Psoas muscle (tissue), 8 donors: ENCODE data around the gene DCX. TPM values are rescaled to one million over a fixed set of nuclear protein-coding genes. Genes with fewer than 3 reads are reported as not detected.

ENCODE experiments used
- ATAC-seq, 4 donors: fragments of 200-7000 bp; cut with Tn5 transposase; one replicate each; pipeline ENCODE4 v1.9.1; 2020; ENCODE audit warnings: moderate library complexity in 3 of 4, mild to moderate bottlenecking in 2 of 4
- DNase-seq, 2 donors: peaks; one replicate each; pipeline ENCODE4 v3.0.0-alpha.2; 2020
- H3K27ac ChIP-seq: fragments of 200-600 bp; one replicate; pipeline ENCODE4 v1.8.0; 2022
- H3K27me3 ChIP-seq, 3 donors: fragments of 200-600 bp in 1 of 3; one replicate each; pipeline versions ENCODE4 v1.6.1 to v1.8.0; 2013 to 2022; ENCODE audit warnings: low read length in 2 of 3, mild to moderate bottlenecking in 2 of 3, moderate library complexity in 1 of 3; ENCODE audit not compliant: insufficient read depth in 3 of 3
- H3K36me3 ChIP-seq, 2 donors: fragments of 200-600 bp in 1 of 2; one replicate each; pipeline versions ENCODE4 v1.6.1 to v1.8.0; 2013 to 2022; ENCODE audit warnings: low read depth in 1 of 2, mild to moderate bottlenecking in 1 of 2, moderate library complexity in 1 of 2; ENCODE audit not compliant: insufficient read depth in 1 of 2
- H3K4me1 ChIP-seq: fragments of 200-600 bp; one replicate; pipeline ENCODE4 v1.8.0; 2022
- H3K4me3 ChIP-seq: fragments of 200-600 bp; one replicate; pipeline ENCODE4 v1.8.0; 2022; ENCODE audit warnings: mild to moderate bottlenecking
- H3K9me3 ChIP-seq: fragments of 200-600 bp; one replicate; pipeline ENCODE4 v1.8.0; 2022
- WGBS, 3 donors: extraction: QIAGEN DNeasy Blood & Tissue Kit; methylation state at CpG; one replicate each; pipeline versions ENCODE4 v1.1.6 to v1.1.7; 2013; 5-methylcytosine and 5-hydroxymethylcytosine counted together
- intact Hi-C, 2 donors: fragments of 100-400 bp; cut with DNase I; formaldehyde crosslinking; loops; one replicate each; pipeline versions ENCODE4 v1.11.0 to v1.14.2; 2022
- polyA plus RNA-seq, 3 donors: library from polyadenylated mRNA; stranded (reverse); fragments of 200-250 nt; gene quantifications; one replicate each; pipeline ENCODE4 v1.2.3, GENCODE V29; 2013
- total RNA-seq, 4 donors: library from RNA; stranded (reverse); fragmentation: NEBNext Ultra II Directional in 2 of 4; extraction: Animal tissue kit (Norgen Biotek cat#: 25700) in 2 of 4; gene quantifications; one replicate each; pipeline versions ENCODE4 v1.2.1 to v1.2.4, GENCODE V29; 2021 to 2023
- TF ChIP-seq, protein P1 (sequence below): fragments of 200-600 bp; IDR thresholded peaks from one replicate; pipeline ENCODE4 v1.8.0; 2022; ENCODE audit warnings: antibody characterized with exemption
- donor health status: healthy with polysubstance abuse.
- donor health status: DM: no; HTN: no; CAD: no; lungs with moderate emphysema.
- donor health status: Bipolar disorder and iron deficiency.
- donor health status: healthy.
- donor health status: DM: yes; HTN: yes; CAD: no.
- donor health status: DM: no; HTN: no; CAD: no.
- donor health status: DM: no; HTN: no; CAD: no.
- donor health status: DM: yes; HTN: yes; CAD: no.

Gene DCX
- total and polyA plus RNA-seq, 7 donors = under 0.01 TPM; not detected in 6

GRCh38 chrX:111444881-111445280, 32.9 kb upstream of the DCX start:
- DNase-seq = no peak
- H3K4me1 ChIP-seq = no peaks in the 10 kb centered on the region
- no peak overlapping the region for H3K4me3 ChIP-seq
- intact Hi-C loops = loop anchor here (5.0 to 10.0 kb wide), 3 partner anchors 278 to 590 kb away; no protein-coding TSS in a partner anchor
- peaks cover 0 to 9% (median 0%) of the 10 kb centered on the region in 3 donors for H3K27me3 ChIP-seq
- 30 to 51% (median 41%) methylated on average over 6 of the region's 6 CpGs for WGBS, 3 donors
- ATAC-seq = no peak
- no peak overlapping the region for H3K27ac ChIP-seq
- TF ChIP-seq, protein P1, sequence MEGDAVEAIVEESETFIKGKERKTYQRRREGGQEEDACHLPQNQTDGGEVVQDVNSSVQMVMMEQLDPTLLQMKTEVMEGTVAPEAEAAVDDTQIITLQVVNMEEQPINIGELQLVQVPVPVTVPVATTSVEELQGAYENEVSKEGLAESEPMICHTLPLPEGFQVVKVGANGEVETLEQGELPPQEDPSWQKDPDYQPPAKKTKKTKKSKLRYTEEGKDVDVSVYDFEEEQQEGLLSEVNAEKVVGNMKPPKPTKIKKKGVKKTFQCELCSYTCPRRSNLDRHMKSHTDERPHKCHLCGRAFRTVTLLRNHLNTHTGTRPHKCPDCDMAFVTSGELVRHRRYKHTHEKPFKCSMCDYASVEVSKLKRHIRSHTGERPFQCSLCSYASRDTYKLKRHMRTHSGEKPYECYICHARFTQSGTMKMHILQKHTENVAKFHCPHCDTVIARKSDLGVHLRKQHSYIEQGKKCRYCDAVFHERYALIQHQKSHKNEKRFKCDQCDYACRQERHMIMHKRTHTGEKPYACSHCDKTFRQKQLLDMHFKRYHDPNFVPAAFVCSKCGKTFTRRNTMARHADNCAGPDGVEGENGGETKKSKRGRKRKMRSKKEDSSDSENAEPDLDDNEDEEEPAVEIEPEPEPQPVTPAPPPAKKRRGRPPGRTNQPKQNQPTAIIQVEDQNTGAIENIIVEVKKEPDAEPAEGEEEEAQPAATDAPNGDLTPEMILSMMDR = no peak
- no peaks in the 10 kb centered on the region for H3K36me3 ChIP-seq
- no peaks in the 10 kb centered on the region for H3K9me3 ChIP-seq

GRCh38 chrX:111443946-111444345, 32.0 kb upstream of the DCX start:
- Histone ChIP-seq H3K27me3 (peaks cover 0 to 16% (median 0%) of the 10 kb centered on the region in 3 donors), H3K4me3 (no peak overlapping the region), H3K36me3 (no peaks in the 10 kb centered on the region), H3K9me3 (no peaks in the 10 kb centered on the region), H3K4me1 (no peaks in the 10 kb centered on the region), H3K27ac (no peak overlapping the region)
- DNase-seq (no peak), ATAC-seq (no peak)
- intact Hi-C loops = loop anchor here (10.0 kb wide), 2 partner anchors 279 to 589 kb away; no protein-coding TSS in a partner anchor
- WGBS, 3 donors = 76 to 95% (median 94%) methylated on average over 1 of the region's 1 CpG
- TF ChIP-seq, protein P1 = no peak

GRCh38 chrX:111442791-111443190, 30.8 kb upstream of the DCX start:
- DNase-seq = no peak
- no peak overlapping the region for H3K4me3 ChIP-seq
- intact Hi-C loops = loop anchor here (10.0 kb wide), 2 partner anchors 278 to 588 kb away; no protein-coding TSS in a partner anchor
- ATAC-seq = no peak
- 70 to 95% (median 90%) methylated on average over 2 of the region's 2 CpGs for WGBS, 3 donors
- no peak overlapping the region for H3K27ac ChIP-seq
- H3K9me3 ChIP-seq = no peaks in the 10 kb centered on the region
- H3K27me3 ChIP-seq = peaks cover 0 to 7% (median 0%) of the 10 kb centered on the region in 3 donors
- H3K36me3 ChIP-seq = no peaks in the 10 kb centered on the region
- TF ChIP-seq, protein P1 = no peak
- H3K4me1 ChIP-seq = no peaks in the 10 kb centered on the region

- ATAC-seq (no peak), DNase-seq (no peak)
- WGBS, 3 donors = 50 to 82% (median 79%) methylated on average over 1 of the region's 1 CpG
- H3K9me3 ChIP-seq = no peaks in the 10 kb centered on the region
- no peak overlapping the region for H3K27ac ChIP-seq
- TF ChIP-seq, protein P1 = no peak
- no peaks in the 10 kb centered on the region for H3K4me1 ChIP-seq
- H3K4me3 ChIP-seq = no peak overlapping the region
- no peaks in the 10 kb centered on the region for H3K36me3 ChIP-seq
- H3K27me3 ChIP-seq = peaks cover 0 to 15% (median 0%) of the 10 kb centered on the region in 3 donors
- intact Hi-C loops = no loop called here
Observed at GRCh38 chrX:111435469-111435868, 23.5 kb upstream of the DCX start.

DNA sequence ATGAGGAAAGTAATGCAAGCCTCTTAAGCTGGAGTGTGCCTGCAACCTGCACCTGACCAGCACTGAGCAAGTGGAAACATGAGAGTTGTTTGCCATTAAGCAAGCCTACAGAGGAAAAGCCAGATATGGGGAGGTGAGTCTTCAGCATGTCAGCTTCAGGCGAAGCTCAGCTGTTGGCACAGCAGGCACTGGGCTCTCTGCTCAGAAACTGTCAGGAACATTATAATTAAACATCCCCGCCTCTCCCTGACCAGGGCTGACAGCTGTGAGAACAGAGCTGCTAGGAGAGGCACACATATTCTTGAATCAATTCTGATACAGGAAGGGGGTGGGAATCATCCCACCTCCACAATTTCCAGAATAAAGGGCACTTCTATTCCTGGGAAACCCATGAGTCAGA, 19.0 kb upstream of the DCX start:
- Histone ChIP-seq H3K27ac (no peak overlapping the region), H3K27me3 (peaks cover 0 to 3% (median 0%) of the 10 kb centered on the region in 3 donors), H3K4me3 (no peak overlapping the region), H3K4me1 (no peaks in the 10 kb centered on the region), H3K36me3 (no peaks in the 10 kb centered on the region), H3K9me3 (no peaks in the 10 kb centered on the region)
- DNase-seq = no peak
- intact Hi-C loops = no loop called here
- ATAC-seq = no peak
- TF ChIP-seq, protein P1 = no peak
- WGBS, 3 donors = 28 to 49% (median 40%) methylated on average over 2 of the region's 2 CpGs
